HG03571 (cell line): ENCODE measurements around the gene DDX23.
"Not testable (repeated sequence)": the region's sequence is repeated elsewhere in the genome, so short reads cannot be mapped to it uniquely, and the experiment has no call there.

ENCODE experiments used
- ATAC-seq: cut with Tn5 transposase; IDR thresholded peaks from one replicate; pipeline ENCODE4 v1.9.1; 2021; ENCODE audit not compliant: unreplicated experiment

The DDX23 gene

DNA sequence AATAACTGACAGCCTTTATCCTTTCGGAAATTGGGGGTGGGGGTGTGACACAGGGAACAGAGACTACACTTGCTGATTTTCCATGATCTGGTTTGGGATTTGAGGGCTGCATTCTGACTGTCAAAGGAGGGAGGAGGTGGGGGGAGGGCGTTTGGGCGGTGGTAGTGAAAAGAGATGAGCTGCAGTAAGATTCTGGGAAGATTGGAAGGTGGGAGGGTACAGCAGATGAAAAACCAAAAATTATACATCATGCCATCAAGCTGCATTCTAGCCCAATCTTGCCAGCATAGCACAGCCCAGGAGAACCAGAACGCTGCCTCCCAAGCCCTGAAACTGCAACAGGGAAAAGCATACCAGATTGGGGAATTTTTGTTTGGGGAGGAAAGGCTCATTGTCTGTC lies 11.3 kb upstream of the DDX23 start:
- no peak for ATAC-seq

DNA sequence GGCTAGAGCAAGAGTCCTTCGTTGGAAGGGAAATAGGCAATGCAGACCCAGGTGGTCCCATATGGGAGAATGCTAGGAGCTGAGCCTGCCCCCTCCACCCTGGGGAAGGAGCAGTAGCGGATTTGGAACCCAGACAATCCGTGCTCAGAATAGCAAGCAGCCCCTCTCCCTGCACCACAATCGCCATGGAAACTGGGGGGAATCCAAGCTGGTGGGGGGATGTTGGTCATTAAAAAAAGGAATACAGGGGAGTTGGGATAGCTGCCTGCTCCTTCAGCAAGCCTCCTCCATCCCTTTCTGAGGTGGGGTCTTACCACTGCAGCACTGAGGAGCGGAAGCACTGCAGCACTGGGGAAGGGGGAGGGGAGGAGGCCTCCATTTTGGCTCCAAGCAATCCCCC lies 10.8 kb upstream of the DDX23 start:
- no peak for ATAC-seq

DNA sequence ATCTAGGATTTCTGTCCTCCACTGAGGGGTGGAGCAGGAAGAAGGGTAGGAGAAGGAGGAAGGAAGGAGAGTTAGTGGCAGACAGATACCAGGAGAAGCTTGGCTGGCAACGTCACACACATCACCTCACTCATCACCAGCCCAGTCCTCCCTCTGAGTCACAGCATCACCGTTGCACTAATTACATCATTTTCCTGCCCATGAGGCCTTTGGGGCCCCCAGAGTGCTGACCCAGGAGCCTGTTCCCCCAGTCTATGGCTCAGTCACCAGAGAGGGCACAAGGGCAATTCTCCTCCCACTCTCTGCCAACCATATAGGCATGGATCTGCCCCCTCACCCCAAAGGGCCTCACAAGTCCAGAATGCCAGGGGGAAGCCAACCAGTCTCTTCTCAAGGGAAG lies 9.1 kb upstream of the DDX23 start:
- ATAC-seq: no peak

- ATAC-seq: not testable (repeated sequence)
These were observed 8.3 kb upstream of the DDX23 start for GRCh38 chr12:48860236-48860635.

DNA sequence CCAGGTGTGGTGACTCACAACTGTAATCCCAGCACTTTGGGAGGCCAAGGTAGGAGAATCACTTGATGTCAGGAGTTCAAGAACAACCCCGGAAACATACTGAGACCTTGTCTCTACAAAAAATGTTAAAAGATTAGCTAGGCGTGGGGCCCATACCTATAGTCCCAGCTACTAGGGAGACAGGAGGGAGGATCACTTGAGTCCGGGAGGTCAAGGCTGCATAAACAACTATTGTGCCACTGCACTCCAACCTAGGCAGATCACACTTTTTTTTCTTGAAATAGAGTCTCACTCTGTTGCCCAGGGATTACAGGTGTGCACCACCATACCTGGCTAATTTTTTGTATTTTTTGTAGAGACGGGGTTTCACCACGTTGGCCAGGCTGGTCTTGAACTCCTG lies 7.6 kb upstream of the DDX23 start:
- ATAC-seq: no peak

GRCh38 chr12:48858043-48858442 lies 6.1 kb upstream of the DDX23 start:
- ATAC-seq: no peak

- ATAC-seq: no peak
These were observed 5.5 kb upstream of the DDX23 start for GRCh38 chr12:48857278-48857994.

- no peak for ATAC-seq
These were observed 4.4 kb upstream of the DDX23 start for GRCh38 chr12:48856379-48856778.

DNA sequence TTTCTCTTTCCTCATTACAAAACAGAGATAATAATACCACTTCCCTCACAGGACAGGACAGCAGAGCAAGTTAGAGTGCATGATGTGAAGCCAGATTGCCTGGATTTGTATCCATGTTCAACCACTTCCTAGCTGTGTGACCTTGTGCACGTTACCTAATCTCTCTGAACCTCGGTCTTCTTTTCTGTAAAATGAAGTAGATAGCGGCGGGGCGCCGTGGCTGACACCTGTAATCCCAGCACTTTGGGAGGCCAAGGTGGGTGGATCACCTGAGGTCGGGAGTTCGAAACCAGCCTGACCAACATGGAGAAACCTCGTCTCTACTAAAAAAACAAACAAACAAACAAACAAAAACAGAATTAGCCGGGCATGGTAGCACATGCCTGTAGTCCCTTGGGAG lies 3.0 kb upstream of the DDX23 start:
- not testable (repeated sequence) for ATAC-seq

DNA sequence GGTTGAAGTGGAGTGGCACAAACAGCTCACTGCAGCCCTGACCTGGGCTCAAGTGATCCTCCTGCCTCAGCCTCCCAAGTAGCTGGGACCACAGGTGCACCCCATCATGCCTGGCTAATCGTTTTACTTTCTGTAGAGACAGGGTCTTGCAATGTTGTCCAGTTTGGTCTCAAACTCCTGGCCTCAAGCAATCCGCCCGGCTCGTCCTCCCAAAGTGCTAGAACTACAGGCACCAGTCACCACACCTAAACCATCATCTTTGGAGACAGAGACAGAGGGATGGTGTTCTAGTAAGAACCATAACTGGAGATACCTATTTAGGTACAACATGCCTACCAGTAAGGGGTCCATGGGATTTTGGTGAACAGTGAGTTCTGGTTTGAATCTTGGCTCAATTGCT lies 2.5 kb upstream of the DDX23 start:
- no peak for ATAC-seq

DNA sequence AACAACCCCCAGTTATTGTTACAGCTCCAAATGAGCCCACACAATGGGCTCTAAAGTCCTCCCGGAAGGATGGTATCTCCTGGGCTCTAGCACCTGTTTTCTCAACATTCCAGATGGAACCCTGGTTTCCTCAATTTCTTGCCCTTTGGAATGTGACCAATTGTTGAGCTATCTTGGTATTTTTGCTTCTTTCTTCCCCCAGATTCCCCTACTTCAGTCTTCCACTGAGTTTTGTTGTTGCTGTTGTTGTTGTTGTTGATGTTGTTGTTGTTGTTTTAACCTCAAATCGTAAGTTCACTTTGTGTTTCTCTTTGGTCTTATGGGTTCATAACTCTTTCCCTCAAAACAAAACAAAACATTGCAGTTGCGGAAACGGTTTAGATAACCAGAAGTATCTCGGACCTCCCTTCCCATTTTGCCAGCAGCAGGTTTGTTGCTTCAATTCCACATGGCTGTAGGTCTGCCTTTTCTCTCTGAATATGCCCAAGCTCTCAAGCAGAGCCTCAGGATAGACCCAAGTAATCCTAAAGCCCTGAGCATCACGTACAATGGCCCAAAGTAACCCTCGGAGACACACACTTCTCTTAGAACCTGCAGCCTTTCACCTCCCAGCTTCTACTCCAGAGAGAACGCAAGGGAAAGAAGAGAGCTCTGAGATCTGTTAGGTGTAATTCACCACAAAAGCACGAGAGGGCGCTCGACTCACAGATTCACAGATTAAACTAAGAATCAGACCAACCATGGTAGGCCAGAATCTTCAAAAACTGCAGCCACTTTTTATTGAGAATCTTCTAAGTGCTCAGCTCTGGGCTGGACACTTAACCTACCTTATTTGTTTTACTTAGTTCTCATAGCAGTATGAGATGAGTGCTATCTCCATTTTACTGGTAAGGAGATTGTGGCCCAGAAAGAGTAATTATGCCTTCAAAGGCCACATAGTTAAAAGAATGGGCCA lies 1.0 kb upstream of the DDX23 start:
- peak; percentile 38 for ATAC-seq

DNA sequence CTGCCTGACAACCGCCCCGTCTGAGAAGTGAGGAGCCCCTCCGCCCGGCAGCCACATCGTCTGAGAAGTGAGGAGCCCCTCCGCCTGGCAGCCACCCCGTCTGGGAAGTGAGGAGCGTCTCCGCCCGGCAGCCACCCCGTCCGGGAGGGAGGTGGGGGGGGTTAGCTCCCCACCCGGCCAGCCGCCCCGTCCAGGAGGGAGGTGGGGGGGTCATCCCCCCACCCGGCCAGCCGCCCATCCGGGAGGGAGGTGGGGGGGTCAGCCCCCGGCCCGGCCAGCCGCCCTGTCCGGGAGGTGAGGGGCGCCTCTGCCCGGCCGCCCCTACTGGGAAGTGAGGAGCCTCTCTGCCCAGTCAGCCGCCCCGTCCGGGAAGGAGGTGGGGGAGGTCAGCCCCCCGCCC lies 9.9 kb downstream of the DDX23 start:
- ATAC-seq: not testable (repeated sequence)

GRCh38 chr12:48838048-48838447 lies 13.9 kb downstream of the DDX23 start:
- no peak for ATAC-seq

DNA sequence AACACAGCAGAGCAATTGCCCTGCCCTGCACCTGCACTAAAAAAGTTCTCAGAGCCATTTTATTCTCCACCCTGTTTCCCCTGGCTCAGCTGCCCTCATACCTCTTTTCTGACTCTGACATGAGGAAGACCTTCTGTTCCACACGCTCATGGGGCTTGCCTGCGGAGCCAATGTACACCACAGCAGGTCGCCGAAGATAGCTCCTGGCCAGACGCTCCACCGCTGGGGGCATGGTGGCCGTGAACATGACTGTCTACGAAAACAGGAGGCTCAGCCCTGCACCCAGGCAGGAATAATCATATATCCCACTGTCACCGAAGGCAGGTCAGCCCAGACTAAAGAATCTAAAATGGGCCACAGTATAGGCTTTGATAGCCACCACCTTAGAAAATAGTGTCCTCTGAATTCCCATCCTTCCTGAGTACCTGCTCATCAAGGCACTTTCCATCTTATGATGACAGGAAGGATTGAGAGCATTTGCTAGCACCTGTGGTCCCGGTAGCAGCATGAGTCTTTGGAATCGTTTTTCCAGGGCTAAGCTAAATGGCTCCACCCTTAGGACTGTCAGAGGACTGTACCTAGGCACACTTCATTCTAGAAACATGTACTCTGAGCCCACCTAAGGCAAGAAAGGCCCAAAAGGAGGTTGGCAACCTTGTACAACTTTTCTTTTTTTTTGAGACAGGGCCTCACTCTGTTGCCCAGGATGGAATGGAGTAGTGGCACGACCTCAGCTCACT lies 19.5 kb downstream of the DDX23 start:
- no peak for ATAC-seq

DNA sequence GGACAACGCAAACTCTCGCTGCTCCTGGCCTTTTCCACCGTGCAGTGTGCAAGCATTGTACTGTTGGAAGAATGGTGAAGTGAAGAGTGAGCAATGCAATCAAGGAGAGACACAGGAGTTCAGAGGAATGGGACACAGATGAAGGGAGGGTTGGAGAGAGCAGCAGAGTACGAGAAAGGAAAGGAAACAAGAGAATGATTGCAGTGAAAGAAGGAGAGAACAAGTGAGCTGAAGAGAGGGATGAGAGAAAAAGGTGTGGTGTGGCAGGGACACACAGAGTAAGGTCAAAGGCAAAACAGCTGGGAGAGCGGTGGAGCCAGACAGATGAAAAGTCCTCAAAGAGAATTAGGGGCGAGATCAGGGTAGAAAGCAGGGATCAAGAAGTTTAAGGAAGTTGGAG lies 20.7 kb downstream of the DDX23 start:
- ATAC-seq: no peak

DNA sequence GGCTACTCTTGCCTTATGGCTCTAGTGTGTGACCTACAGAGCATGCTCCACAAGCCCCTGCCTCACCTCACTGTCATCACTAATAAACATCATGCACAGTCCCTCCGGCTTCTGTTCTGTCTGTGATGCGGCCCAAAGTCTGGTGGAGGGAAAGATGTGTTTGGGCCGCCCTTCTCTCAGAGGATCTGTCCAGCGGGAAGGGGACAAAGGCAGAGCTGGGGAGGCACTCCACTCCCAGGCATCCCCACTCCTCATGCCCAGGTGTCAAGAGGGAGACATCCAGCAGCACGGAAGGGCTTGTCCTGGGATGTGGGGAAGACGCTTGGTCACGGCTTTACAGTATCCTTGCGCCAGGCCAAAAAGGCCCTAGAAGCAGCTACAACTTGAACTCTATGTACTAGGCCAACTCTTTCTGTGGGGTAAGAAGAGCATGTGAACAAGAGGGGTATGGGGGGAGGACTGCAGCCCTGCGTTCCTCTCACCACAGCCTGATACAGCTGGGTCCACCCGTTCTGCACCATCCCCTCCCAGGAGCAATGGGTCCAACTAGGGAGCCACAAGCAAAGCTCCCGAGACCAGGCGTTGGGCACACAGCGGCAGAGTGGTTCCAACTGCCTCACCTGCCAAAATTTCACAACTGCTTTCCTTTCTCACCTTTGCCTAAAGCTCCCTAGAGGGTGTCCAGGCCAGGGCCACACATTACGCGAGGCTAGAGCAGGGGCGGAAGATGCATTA lies 23.0 kb downstream of the DDX23 start:
- ATAC-seq: no peak

DNA sequence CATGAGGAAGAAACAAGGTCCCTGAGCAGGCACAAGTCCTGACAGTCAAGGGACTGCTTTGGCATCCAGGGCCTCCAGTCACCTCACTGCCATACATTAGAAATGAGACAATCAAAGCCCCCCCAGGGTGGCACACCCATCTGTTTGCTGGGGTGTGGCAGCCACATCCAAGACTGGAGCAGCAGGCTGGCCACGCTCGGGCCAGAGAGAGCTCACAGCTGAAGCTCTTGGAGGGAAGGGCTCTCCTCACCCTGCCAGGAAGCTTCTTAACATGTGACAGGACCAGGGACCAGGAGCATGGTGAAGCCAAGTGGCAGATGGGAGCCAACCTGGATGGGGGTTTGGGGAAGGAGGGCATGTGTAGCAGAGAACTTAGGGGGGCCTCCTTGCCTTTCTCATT lies 23.7 kb downstream of the DDX23 start:
- ATAC-seq: no peak

DNA sequence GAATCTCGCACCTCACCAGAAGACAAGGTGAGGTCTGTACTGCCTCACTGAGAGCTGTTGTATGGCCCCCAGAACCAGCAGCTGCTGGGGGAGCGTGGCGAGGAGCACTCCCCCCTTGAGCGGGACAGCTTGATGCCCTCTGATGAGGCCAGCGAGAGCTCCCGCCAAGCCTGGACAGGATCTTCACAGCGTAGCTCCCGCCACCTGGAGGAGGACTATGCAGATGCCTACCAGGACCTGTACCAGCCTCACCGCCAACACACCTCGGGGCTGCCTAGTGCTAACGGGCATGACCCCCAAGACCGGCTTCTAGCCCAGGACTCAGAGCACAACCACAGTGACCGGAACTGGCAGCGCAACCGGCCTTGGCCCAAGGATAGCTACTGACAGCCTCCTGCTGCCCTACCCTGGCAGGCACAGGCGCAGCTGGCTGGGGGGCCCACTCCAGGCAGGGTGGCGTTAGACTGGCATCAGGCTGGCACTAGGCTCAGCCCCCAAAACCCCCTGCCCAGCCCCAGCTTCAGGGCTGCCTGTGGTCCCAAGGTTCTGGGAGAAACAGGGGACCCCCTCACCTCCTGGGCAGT lies 24.4 kb downstream of the DDX23 start:
- no peak for ATAC-seq

GRCh38 chr12:48827026-48827425 lies 24.9 kb downstream of the DDX23 start:
- ATAC-seq: no peak

DNA sequence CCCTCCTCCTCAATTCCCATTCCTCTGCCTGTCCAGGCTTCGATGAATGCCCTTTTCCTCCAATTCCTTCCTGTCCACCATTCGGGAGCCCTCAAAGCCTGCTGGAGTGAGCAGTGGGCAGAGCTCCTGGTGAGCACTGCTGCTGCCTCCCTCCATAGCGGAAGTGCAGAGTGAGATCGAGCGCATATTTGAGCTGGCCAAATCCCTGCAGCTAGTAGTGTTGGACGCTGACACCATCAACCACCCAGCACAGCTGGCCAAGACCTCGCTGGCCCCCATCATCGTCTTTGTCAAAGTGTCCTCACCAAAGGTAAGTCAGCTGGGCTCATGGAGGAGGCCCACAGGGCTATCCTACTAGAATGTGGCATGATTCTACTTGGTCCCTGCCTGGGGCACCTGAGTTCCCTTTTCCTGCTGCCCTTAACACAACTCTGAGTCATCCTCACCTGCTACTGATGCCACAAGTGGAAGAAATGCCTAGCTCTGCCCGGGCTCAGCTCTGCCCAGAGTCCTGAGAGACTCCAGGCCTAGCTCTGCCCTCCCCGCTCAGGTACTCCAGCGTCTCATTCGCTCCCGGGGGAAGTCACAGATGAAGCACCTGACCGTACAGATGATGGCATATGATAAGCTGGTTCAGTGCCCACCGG lies 25.6 kb downstream of the DDX23 start:
- no peak for ATAC-seq
